Activated naive CD8-positive, alpha-beta T cell treated with anti-CD3 and anti-CD28 coated beads, Interleukin-2, amount 50 U/mL, for 16 hours (primary cell): ENCODE data around the gene SH2B3.
A peak's percentile ranks its signal among the peaks of the same experiment; 100 is the strongest.
"Not testable (repeated sequence)": the region's sequence is repeated elsewhere in the genome, so short reads cannot be mapped to it uniquely, and the experiment has no call there.

Experiments
- DNase-seq: peaks from one replicate; pipeline ENCODE4 v3.0.0-alpha.2; 2020; ENCODE audit warnings: low read depth, low spot score

Gene SH2B3

DNA sequence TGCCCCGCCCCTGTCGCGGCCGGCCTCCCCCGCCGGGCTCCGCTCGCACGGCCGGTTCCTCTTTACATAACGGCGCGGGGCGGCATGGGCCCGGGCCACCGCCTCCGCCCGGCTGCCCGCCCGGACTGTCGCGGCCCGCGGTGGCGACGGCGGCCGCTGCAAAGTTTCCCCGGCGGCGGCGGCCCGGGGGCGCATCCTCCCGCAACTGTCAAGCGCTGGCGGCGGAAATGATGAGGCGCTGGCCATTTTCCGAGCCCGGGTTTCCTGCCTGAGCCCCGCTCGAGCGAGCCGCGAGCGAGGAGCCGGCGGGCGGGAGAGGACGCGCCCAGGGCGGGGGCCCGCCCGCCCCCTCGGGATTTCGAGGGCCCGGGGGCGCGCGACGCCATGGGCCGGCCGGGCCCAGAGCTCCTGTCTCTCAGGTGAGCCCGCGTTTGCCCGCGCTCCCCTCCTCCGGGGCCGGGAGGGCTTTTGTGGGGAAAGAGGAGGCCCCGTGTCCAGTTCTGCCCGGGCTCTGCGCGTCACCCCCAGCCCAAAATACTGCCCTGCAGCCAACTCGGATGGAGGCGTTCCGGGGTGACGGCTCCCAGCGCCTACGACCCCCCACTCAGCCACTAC is at the start of gene SH2B3:
SH2B3 (plus strand) TSS at position 65 of the 615 bp plus-strand sequence. CDS start 12,223 bp downstream, outside the sequence.
- peak; percentile 58 for DNase-seq

DNA sequence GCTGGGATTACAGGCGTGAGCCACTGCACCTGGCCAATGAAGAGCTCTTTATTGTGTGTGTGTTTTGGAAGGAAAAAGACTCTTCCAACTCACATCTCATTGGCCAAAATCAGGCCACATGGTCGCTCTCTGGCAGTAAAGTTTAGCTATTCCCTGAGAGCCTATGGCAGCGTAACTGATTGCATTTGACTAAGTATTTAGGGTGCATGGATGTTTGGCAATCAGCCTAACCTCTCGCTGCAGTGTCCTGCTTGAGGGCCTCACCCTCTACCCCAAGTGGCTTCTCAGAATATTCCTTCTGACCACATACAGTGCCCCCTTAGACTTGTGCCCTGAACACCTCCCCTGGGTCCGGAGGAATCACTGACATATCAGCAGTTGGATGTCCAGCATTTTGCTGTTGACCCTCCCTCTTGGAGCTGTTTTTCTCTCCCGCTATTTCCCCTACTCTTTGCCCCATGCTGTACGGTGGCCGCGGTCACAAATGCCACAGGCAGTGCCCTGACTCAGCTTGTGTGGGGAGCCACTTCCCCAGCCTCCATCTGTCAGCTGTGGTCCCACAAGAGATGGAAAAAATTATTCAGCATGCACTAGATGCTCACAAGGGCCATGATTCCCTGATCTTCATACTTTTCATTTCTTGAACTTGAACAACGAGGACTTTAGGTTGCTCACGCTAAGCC is 46.4 kb upstream of the SH2B3 start:
- no peak for DNase-seq

DNA sequence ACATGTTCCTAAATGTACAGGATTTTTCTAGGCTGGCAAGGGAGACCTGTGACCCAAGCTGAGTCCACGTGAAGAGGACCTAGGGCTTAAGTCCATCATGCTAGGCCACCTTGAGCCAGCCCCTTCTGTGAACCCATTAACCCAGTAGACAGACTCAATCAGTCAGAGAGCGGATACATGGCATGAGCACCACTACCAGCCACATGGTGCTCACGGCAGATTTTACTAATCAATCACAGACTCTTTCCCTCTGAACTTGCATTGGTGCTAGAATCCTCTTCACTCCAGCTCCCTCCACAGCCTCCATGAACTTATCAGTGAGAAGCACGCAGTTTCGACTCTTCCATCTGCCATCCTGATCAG is 45.8 kb upstream of the SH2B3 start:
- no peak for DNase-seq

DNA sequence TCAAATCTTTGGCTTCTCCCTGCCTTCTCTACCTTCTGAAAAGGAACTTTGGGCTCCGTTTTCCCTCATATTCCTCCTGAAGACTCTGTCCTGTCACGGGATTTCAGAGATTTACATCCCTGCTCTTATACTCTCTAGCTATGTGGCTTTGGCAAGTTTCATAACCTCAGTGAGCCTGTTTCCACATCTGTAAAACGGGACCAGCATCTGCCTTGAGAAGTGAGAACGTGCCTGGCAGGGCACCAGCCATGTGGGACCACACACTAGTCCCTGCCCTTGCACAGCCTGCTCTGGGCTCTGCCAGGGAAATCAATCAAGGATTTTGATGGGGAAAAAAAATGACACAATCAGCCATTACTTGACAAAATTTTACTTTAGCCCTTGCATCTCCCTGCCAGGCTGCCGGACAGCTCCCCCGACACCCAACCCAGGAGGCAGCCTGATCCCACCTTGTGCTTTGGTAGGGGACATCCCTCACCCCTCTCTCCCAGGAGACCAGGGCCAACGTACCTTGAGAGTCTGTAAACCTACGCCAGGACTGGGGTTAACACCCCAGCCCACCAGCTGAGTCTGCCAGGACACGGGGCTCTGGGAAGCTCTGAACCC is 45.3 kb upstream of the SH2B3 start:
- no peak for DNase-seq

DNA sequence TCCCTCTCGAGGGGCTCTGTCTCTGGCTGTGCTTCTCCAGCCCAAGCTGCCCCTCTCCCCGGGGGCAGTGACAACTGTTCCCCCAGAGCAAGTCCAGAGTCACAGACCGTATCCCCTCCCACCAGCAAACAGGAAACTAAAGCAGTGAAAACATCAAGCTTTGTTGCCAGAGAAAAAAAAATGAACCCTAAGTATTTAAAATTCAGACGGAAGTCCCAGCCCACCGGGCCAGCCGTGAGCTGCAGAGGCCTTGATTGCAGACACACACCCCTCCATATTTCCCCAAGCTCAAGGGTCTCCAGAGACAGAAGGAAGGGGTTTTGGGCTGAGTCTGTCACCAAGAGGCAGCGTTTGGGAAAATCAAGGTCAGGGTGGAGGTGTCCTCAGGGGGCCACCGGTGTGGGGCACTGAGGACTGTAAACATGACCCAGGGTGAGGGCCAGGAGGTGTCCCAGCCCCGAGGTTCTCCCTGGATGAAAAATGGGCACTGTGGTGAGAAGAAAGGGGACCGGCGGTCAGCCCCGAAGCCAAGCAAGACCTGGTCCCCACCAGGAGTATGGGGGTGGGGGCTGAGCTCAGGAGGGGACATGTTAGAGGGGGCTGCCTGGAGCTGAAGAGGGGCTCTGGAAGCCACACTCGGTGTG is 44.5 kb upstream of the SH2B3 start:
- DNase-seq, result no peak

DNA sequence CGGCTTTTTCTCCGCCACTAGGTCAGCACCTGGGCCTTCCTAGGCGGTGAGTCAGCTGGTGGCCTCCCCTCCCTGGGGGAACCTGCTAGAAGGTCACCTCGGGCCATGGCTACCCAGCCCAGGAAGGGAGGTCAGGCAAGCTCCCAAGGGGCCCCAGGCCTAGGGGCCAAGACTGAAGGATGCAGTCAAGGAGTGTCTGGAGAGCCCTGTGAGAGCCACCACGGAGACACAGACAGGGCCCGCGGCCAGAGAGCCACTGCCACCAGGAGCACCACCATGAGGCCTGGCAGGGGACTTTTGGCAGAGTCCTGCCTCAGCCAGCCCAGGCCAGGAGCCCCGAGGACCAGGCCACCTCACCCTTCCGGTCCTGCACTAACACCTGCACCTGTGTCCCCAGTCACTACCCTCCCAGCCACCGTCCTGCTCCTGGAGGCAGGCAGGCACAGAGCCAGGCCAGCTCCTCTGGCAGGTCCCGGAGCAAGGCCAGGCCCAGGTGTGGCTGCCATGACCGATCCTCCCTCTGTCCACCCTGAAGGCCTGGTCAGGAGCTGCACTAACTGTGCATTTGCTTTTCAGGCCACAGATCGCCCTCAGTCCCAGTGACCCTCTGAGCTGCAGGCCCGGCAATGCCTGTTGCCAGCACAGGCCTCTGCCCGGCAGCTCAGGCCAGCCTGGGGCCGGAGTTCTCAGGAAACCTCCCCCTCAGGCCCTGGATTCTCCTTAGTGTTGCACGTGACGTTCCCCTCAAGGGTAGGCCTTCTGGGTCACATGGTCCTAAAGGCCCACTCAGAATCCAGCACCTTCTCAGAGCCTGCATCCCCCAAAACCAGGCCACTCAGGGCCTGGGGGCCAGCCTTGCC is 43.8 kb upstream of the SH2B3 start:
- DNase-seq, result no peak

DNA sequence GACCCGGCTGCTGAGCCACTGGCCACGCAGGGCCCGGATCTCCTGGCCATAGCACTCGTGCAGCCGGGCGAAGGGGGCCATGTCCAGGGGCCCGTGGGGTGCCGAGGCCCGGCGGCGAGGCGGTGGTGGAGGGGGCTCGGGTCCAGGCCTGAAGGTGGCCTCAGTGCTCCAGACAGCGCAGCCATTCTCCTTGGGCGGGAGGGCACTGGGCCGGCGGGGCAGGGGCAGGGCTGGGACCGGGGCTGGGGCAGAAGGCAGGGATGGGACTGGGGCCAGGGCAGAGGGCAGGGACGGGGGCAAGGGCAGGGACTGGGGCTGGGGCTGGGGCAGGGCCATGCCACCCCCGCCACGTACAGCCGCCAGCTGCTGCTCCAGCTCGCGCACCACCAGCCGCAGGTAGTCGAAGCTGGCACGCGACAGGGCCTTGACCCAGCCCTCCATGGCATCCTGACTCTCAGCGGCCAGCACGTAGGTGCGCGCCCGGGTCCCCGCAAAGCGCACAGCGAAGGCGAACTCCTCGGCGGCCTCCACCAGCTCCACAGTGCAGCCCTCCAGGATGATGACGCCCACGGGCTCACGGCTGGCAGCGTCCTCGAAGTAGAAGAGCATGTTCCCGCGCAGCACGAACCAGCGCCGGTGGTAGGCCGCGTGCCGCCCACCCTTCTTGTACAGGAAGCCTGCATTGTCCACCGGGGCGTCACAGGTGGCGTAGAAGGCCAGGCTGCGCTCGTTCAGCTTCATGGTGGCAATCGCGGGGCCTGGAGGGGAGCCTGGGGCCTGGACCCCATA is 42.8 kb upstream of the SH2B3 start:
- DNase-seq, result no peak

DNA sequence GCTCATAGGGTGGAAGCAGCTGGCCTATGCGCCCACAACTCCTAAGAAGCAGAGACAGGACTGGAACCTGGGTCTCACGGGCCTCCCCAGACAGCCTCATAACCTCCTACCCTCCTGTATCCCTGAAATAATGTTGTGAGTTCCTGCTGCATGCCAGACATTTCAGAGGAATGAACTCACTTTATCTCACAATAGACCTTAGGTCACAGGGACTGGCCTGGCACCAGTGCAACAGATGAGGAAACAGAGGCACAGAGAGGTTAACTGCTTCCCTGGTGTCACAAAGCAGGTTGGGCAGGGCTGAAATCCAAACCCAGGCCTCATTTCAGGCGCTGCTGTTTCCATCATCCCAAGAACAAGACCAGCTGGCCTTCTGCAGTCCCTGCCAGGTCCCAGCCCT is 42.1 kb upstream of the SH2B3 start:
- DNase-seq, result no peak

DNA sequence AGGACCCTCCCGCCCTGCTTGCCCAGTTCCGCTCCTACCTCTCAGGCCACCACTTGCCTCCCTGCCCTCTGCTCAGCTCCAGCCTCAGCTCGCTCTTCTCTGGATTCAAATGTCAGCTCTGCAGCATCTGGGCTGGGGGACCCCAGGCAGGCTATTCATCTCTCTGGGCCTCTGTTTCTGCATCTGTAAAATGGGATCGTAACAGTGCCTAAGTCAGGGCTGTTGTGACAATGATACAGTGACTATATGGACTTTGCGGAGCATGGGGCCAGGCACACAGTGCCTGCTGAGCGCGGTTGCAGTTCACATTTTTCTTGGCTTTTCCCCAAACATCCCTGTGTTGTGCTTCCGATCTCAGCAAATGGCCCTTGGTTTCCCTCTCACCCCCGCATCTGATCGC is 39.6 kb upstream of the SH2B3 start:
- DNase-seq, result no peak

DNA sequence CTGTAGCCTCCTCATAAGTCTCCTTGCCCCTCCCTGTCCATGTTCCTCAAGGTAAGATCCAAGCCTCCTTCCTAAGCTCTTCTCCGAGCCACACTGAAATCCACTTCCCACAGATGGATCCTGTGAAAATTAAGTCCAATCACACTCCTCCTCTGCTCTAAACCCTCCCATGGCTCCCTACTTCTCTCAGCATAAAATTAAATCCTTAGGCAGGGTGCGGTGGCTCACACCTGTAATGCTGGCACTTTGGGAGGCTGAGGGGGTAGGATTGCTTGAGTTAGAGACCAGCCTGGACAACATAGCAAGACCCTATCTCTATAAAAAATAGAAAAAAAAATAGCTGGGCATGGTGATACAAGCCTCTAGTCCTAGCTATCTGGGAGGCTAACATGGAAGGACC is 39.1 kb upstream of the SH2B3 start:
- DNase-seq, result no peak

DNA sequence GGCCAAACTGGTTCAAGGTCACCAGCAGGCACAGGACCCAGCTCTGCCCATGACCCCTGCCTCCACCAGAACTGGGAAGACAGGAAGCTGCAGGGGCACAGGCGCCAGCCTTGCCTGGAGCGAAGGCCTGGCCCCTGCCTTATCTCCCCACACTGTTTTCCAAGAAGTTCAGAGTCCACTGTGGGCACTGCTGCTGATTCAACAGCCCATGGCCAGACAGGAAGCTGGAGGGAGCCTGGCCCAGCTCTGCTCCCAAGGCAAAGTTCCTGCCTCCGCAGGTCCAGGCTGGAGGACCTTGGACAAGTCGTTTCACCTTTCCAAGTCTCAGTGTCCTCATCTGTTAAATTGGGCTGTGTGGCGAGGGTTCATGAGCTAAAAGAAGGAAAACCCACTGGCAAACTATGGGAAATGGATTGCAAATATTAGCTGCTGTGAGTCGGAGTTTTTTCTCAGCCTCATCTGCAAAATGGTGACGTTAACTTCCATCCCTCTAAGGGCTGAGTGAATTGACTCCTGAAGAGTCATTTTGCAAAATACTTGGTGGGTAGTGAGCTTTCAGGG is 38.0 kb upstream of the SH2B3 start:
- no peak for DNase-seq

DNA sequence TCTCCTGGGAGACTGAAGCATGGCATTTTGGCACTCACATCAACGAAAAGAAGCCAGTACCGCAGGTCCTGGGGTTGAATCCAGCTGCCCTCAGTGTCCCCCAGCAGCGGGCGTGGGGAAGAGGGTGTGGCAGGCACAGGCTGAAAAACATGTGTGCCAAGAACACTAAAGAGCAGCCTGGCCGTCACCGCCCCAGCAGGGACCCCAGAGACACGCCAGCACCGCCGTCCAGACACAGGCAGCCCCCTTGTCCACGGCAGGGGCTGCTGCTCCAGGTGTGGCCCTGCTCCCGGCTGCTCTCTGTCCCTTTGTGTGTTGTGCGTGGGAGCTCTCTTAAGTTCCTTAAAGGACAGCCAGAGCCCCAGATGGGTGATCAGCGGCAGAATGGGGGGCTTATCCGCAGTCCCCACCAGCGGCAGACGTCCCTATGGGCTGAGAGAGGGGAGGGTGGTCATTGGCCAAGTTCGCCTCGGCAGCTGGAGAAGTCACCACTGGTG is 37.4 kb upstream of the SH2B3 start:
- DNase-seq, result no peak

DNA sequence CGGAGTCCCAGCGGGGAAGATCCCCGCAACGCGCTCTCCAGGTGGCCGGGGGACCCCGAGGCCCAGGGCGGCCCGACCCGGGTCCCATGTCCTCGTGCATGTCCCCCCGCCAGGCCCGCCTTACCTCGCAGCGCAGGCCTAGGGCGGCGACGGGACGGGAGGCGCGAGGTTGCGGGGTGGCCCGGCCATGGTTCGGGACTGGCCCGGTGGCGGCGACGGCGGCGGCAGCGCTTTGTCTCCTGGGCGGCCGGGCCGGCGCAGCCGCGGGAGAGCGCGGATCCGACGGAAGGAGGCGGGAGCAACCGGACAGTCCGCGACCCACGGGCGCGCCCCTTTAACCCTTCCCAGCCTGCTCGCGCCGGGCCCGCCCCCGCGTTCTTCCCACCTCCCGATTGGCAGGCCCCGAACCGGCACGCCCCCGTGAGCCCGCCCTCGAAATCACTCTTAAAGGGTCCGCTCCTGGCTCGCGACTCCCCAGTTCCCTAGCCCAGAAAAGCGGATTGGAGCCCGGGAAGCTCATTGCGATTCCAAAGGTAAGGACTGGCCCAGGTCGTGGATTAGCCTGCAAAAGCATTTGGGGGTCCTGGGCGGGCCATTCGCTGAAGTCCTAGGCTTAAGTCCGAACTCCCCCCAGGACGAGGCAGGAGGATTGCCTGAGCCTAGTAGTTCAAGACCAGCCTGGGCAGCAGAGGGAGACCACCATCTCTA is 36.8 kb upstream of the SH2B3 start, which contains the start of gene PHETA1:
PHETA1 (minus strand) TSS at position 308 of the 708 bp plus-strand sequence. CDS start 5,668 bp downstream, outside the sequence.
- DNase-seq, result peak; percentile 67

DNA sequence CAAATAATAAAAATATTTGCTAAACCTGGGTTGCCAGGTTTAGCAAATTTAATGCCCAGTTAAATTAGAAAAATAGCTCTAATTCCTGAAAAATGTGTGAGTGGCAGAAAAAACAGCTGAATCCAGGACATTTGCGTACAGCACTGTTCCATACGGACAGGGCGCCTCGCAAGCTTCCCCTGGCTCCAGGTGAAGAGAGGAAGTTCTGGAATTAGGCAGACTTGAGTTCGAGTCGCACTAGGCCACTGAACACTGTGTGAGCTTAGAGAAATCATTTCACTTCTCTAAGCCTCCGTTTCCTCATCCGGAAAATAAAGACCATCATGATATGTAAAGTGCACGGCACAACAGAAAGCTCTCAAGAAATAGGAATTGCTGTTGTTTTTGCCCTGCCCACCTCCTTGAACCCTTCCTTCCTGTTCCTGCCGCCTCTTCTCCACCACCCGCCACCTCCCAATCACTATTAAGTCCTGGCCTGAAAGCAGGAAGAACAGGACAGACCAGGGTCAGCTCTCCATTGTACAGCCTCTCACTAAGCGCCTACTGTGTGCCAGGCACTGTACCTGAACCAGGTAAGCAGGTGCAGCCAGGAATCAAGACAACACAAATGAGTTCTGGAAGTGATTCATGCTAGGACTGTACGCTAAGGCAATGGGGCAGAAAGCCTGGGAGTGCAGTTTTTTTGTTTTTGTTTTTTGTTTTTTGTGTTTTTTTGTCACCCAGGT is 36.1 kb upstream of the SH2B3 start:
- no peak for DNase-seq

DNA sequence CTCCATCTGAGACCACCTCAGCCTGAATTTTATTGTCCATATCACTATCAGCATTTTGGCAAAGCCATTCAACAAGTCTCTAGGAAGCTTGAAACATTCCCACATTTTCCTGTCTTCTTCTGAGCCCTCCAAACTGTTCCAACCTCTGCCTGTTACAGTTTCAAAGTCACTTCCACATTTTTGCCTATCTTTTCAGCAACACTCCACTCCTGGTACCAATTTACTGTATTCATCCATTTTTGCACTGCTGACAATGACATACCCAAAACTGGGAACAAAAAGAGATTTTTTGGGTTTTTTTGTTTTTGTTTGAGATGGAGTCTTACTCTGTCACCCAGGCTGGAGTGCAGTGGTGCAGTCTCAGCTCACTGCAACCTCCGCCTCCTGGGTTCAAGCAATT is 32.5 kb upstream of the SH2B3 start:
- DNase-seq, result not testable (repeated sequence)

DNA sequence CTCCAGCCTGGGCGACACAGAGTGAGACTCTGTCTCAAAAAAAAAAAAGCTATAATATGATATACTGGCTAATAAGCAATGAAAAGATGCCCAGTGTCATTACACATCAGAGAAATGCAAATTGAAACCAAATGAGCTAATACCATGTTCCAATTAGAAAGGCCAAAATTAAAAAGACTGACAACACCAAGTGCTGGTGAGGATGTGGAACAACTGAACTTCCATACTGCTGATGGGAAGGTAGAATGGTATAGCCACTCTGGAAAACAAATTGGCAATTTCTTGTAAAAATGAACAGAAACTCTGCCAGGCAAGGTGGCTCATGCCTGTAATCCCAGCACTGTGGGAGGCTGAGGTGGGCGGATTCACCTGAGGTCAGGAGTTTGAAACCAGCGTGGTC is 28.3 kb upstream of the SH2B3 start:
- DNase-seq, result no peak

DNA sequence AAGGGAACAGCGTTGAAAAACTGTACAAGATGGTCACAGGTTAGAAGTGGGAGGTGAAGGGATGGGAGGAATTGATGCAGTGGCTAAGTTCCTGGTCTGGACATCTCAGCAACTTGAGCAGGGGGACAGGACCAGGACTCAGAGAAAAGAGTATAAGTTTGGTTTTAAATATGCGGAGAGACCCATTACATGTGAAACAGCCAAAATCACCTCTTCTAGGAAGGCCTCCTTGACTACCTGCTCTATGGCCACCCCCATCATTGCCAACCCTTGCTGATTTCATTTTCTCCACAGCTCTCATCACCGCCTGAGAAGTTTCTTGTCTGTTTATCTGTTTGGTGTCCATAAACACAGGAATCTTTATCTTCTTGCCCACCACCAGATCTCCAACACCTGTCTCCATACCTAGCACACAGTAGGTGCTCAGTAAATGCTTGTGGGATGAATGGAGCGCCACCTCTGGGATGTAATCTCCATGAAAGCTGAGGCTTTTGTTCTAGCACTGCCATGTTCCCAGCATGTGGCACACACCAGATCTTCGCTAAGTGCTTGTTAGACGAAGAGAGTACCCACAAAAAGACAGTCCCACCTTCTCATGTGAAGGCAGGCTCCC is 25.7 kb upstream of the SH2B3 start:
- DNase-seq, result no peak

DNA sequence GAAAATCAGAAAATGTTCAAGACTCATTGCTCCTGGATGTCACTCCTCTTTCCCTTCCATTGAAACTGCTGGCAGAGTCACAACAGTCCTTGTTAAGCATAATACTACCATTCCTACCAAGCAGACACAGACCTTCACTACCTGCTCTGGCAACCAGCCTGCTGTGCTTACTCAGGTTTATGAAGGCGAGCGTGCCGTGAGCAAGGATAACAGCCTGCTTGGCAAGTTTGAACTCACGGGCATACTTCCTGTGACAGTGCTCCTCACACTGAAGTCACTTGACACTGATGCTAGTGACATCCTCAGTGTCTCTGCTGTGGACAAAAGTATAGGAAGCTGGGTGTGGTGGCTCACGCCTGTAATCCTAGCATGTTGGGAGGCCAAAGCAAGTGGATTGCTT is 21.1 kb upstream of the SH2B3 start:
- no peak for DNase-seq

DNA sequence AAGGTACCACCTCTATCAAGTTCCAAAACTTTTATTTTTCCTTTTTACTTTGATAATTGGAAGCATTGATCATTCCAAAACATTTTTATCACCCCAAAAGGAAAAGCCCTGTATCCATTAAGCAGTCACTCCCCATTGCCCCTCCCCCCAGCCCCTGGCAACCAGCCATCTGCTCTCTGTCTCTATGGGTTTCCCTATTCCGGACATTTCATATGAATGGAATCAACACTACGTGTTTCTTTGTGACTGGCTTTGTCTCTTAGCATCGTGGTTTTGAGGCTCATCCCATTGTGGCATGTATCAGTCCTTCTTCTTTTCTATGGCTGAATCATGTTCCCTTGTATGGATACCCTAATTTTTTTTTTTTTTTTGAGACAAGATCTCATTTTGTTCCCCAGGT is 18.8 kb upstream of the SH2B3 start:
- no peak for DNase-seq
